NCI-H2227 (cell line): ENCODE results near the gene KATNIP.

Experiments
- DNase-seq: peaks from one replicate; lab custom pipeline; 2025; ENCODE audit not compliant: unreplicated experiment; lab: John Stamatoyannopoulos, UW

The KATNIP gene

GRCh38 chr16:27549746-27550581 lies at the start of gene KATNIP, which contains the start of gene GTF3C1:
Gene KATNIP, plus strand, starts transcription at chr16:27550144. Its CDS starts 27 bp downstream, at chr16:27550171.
Gene GTF3C1, minus strand, starts transcription at chr16:27549913. Its CDS starts 23 bp downstream, at chr16:27549890.
- peak; percentile 99 for DNase-seq

GRCh38 chr16:27500801-27501200 lies 49.1 kb upstream of the KATNIP start:
- no peak for DNase-seq

- no peak for DNase-seq
Measured at GRCh38 chr16:27503662-27504061, 46.3 kb upstream of the KATNIP start.

- DNase-seq = no peak
Measured at GRCh38 chr16:27505297-27506236, 44.4 kb upstream of the KATNIP start.

GRCh38 chr16:27506771-27507170 lies 43.2 kb upstream of the KATNIP start:
- no peak for DNase-seq

GRCh38 chr16:27508476-27508875 lies 41.5 kb upstream of the KATNIP start:
- DNase-seq = no peak

- DNase-seq = no peak
Measured at GRCh38 chr16:27511657-27512448, 38.1 kb upstream of the KATNIP start.

- DNase-seq = no peak
Measured at GRCh38 chr16:27514806-27515205, 35.1 kb upstream of the KATNIP start.

GRCh38 chr16:27515874-27516353 lies 34.0 kb upstream of the KATNIP start:
- DNase-seq = peak; percentile 21

GRCh38 chr16:27516365-27516764 lies 33.6 kb upstream of the KATNIP start:
- no peak for DNase-seq

- DNase-seq = no peak
Measured at GRCh38 chr16:27517664-27518063, 32.3 kb upstream of the KATNIP start.

- no peak for DNase-seq
Measured at GRCh38 chr16:27518226-27518625, 31.7 kb upstream of the KATNIP start.

- no peak for DNase-seq
Measured at GRCh38 chr16:27520982-27521673, 28.8 kb upstream of the KATNIP start.

GRCh38 chr16:27522173-27522707 lies 27.7 kb upstream of the KATNIP start:
- DNase-seq = no peak

- peak; percentile 10 for DNase-seq
Measured at GRCh38 chr16:27526180-27526579, 23.8 kb upstream of the KATNIP start.

- no peak for DNase-seq
Measured at GRCh38 chr16:27528294-27528693, 21.6 kb upstream of the KATNIP start.

- DNase-seq = no peak
Measured at GRCh38 chr16:27529962-27530361, 20.0 kb upstream of the KATNIP start.

GRCh38 chr16:27531186-27531585 lies 18.8 kb upstream of the KATNIP start:
- no peak for DNase-seq

- no peak for DNase-seq
Measured at GRCh38 chr16:27531826-27532800, 17.8 kb upstream of the KATNIP start.
